Cardiac muscle cell (in vitro differentiated cells and primary cell): Measurements from ENCODE around the gene PPP1R9A. TPM values are rescaled to one million over a fixed set of nuclear protein-coding genes. Genes with fewer than 3 reads are reported as not detected.

ENCODE experiments used
- DNase-seq, 2 donors: peaks; one replicate each; pipeline versions ENCODE4 v3.0.0 to v3.0.0-alpha.2; 2010 to 2017; ENCODE audit warnings: low read depth in 1 of 2, low spot score in 1 of 2
- H3K27ac ChIP-seq: fragments of 200-600 bp; sonication (generic); 2 replicates; pipeline ENCODE4 v1.5.1; 2016
- H3K27me3 ChIP-seq: fragments of 200-600 bp; sonication (generic); 2 replicates; pipeline ENCODE4 v1.6.0; 2016; ENCODE audit warnings: control low read depth
- H3K36me3 ChIP-seq: fragments of 200-600 bp; sonication (generic); 2 replicates; pipeline ENCODE4 v1.5.1; 2016; ENCODE audit warnings: control low read depth
- H3K4me1 ChIP-seq: fragments of 200-600 bp; sonication (generic); 2 replicates; pipeline ENCODE4 v1.8.1; 2017; ENCODE audit warnings: low read depth, mild to moderate bottlenecking, mixed run types
- H3K4me3 ChIP-seq: fragments of 200-600 bp; sonication (generic); 2 replicates; pipeline ENCODE4 v1.5.1; 2016; ENCODE audit warnings: mild to moderate bottlenecking
- H3K9me3 ChIP-seq: fragments of 200-600 bp; sonication (generic); 2 replicates; pipeline ENCODE4 v1.5.1; 2017; ENCODE audit warnings: low read depth, mild to moderate bottlenecking, control low read depth
- CTCF ChIP-seq: IDR thresholded peaks from 2 replicates; pipeline ENCODE4 v1.5.1; 2012; ENCODE audit warnings: low read depth, mild to moderate bottlenecking, low read length
- polyA plus RNA-seq: library from polyadenylated mRNA; unstranded; fragments of >200 nt; fragmentation: Nextera tagmentation; extraction: Ambion mirVana; gene quantifications from 2 replicates; pipeline ENCODE4 v1.2.1, GENCODE V29; 2016
- total RNA-seq: library from RNA; depleted of rRNA; stranded (reverse); fragments of >200 nt; gene quantifications from 2 replicates; pipeline ENCODE4 v1.2.3, GENCODE V29; 2016

PPP1R9A gene
- total and polyA plus RNA-seq, 2 experiments from 2014 or later, result 21.4 to 41.5 TPM

DNA sequence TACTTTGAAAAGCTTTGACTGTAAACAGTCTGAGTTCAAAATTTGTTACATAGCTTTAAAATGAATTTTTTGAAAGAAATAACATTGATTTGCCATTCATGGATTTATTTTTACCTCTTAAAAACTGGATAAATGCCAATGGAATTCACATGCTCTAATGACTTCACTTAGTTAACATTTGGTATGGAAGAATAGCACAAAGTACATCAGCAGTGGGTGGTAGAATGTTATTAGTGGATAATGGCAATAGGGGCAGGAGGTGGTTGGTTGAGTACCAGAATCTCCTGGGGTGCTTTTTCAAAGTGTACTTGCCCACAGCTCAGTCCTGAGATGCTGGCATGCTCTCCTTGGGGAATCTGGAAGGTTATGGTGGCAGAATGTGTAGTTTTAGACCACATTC, 4.7 kb downstream of the PPP1R9A start:
- H3K4me1 ChIP-seq, result peaks cover 21% of the 10 kb centered on the region
- no peaks in the 10 kb centered on the region for H3K36me3 ChIP-seq
- H3K27ac ChIP-seq, result no peak overlapping the region
- DNase-seq, result no peak
- no peak for TF ChIP-seq CTCF
- no peaks in the 10 kb centered on the region for H3K27me3 ChIP-seq
- no peak overlapping the region for H3K4me3 ChIP-seq
- no peaks in the 10 kb centered on the region for H3K9me3 ChIP-seq

DNA sequence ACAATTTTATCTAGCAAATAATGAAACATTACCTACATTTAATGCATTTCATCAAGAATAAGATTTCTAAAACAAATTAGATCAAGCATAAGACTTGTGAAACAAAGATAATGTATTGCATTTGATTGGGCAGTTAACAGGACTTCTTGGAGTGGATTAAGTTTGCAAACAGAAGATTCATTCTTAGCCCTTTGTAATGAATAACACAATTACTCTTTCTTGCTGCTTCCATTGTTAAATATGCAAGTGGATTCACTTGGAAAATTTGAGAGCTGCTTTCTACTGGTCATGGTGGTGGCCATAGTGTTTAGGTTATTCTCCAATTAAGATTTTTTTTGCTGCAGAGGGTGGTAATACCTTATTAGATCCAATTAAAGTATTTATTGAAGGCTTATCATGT, 6.0 kb downstream of the PPP1R9A start:
- no peak for DNase-seq
- peaks cover 21% of the 10 kb centered on the region for H3K4me1 ChIP-seq

GRCh38 chr7:94921911-94922310, 14.5 kb downstream of the PPP1R9A start:
- no peak for DNase-seq
- no peaks in the 10 kb centered on the region for H3K27me3 ChIP-seq
- TF ChIP-seq CTCF, result no peak
- H3K9me3 ChIP-seq, result no peaks in the 10 kb centered on the region
- H3K27ac ChIP-seq, result no peak overlapping the region
- H3K4me1 ChIP-seq, result no peaks in the 10 kb centered on the region
- no peaks in the 10 kb centered on the region for H3K36me3 ChIP-seq
- no peak overlapping the region for H3K4me3 ChIP-seq

More for the DNA sequence above, 6.0 kb downstream of the PPP1R9A start:
- Histone ChIP-seq H3K36me3 (no peaks in the 10 kb centered on the region), H3K4me3 (no peak overlapping the region), H3K9me3 (no peaks in the 10 kb centered on the region), H3K27me3 (no peaks in the 10 kb centered on the region), H3K27ac (no peak overlapping the region)
- no peak for TF ChIP-seq CTCF

DNA sequence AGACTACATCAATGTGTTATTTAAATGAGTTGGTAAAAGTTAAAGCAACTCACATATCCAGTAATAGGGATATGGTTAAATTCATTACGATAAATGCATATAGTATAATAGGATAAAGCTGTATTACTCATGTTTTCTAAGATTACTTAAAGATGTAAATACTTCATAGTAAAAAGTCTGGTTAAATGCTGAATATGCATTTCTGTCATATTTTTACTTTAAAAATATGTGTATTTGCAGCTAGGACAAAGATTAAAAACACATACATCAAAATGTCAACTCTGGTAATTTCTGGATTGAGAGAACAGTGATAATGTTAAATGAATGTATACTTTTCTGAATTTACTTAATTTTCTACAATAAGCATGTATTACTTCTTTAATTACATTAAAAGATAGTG, 15.1 kb downstream of the PPP1R9A start:
- Histone ChIP-seq H3K27me3 (no peaks in the 10 kb centered on the region), H3K4me3 (no peak overlapping the region), H3K36me3 (no peaks in the 10 kb centered on the region), H3K4me1 (no peaks in the 10 kb centered on the region), H3K27ac (no peak overlapping the region), H3K9me3 (no peaks in the 10 kb centered on the region)
- TF ChIP-seq CTCF, result no peak
- DNase-seq, result no peak

GRCh38 chr7:94923412-94923811, 16.0 kb downstream of the PPP1R9A start:
- no peak overlapping the region for H3K4me3 ChIP-seq
- no peaks in the 10 kb centered on the region for H3K27me3 ChIP-seq
- DNase-seq, result no peak
- no peak for TF ChIP-seq CTCF
- H3K36me3 ChIP-seq, result no peaks in the 10 kb centered on the region
- no peaks in the 10 kb centered on the region for H3K9me3 ChIP-seq
- no peak overlapping the region for H3K27ac ChIP-seq
- no peaks in the 10 kb centered on the region for H3K4me1 ChIP-seq

GRCh38 chr7:94928168-94928707, 20.8 kb downstream of the PPP1R9A start:
- no peak overlapping the region for H3K4me3 ChIP-seq

More at GRCh38 chr7:94928168-94928707, 20.8 kb downstream of the PPP1R9A start:
- no peak for TF ChIP-seq CTCF
- Histone ChIP-seq H3K9me3 (no peaks in the 10 kb centered on the region), H3K36me3 (no peaks in the 10 kb centered on the region), H3K27ac (no peak overlapping the region), H3K27me3 (no peaks in the 10 kb centered on the region), H3K4me1 (peaks cover 6% of the 10 kb centered on the region)
- no peak for DNase-seq
